Liver (tissue), 3 donors: ENCODE measurements around the gene DOC2B.
"Not testable (repeated sequence)": the region's sequence is repeated elsewhere in the genome, so short reads cannot be mapped to it uniquely, and the experiment has no call there.

Source experiments
- CTCF ChIP-seq: fragments of 150-350 bp; IDR thresholded peaks from 2 replicates; pipeline ENCODE4 v1.5.1; 2017; ENCODE audit warnings: improper control_type of control experiment, low read depth, low read length; ENCODE audit not compliant: missing input control
- FOXA1 ChIP-seq: IDR thresholded peaks from 2 replicates; pipeline ENCODE4 v1.6.1; 2016; ENCODE audit warnings: antibody characterized with exemption
- GABPA ChIP-seq, 2 donors: IDR thresholded peaks in 1 of 2; conservative IDR thresholded peaks in 1 of 2; 2 replicates each; pipeline ENCODE4 v1.6.1; 2016; ENCODE audit warnings: antibody characterized with exemption in 2 of 2, mild to moderate bottlenecking in 1 of 2, moderate library complexity in 1 of 2
- HNF4A ChIP-seq, 2 donors: conservative IDR thresholded peaks; 2 replicates each; pipeline ENCODE4 v1.6.1; 2016; ENCODE audit warnings: antibody characterized with exemption in 2 of 2, mild to moderate bottlenecking in 2 of 2
- JUND ChIP-seq, 2 donors: IDR thresholded peaks; 2 replicates each; pipeline ENCODE4 v1.6.1; 2016; ENCODE audit warnings: antibody characterized with exemption in 2 of 2
- RAD21 ChIP-seq, 2 donors: IDR thresholded peaks; 2 replicates each; pipeline ENCODE4 v1.6.1; 2016; ENCODE audit warnings: antibody characterized with exemption in 2 of 2, mild to moderate bottlenecking in 2 of 2
- RXRA ChIP-seq, 2 donors: IDR thresholded peaks; 2 replicates each; pipeline ENCODE4 v1.6.1; 2017 to 2018; ENCODE audit warnings: antibody characterized with exemption in 2 of 2, mild to moderate bottlenecking in 1 of 2
- SP1 ChIP-seq: IDR thresholded peaks from 2 replicates; pipeline ENCODE4 v1.6.1; 2018; ENCODE audit warnings: antibody characterized with exemption, mild to moderate bottlenecking
- YY1 ChIP-seq: IDR thresholded peaks from 2 replicates; pipeline ENCODE4 v1.6.1; 2016; ENCODE audit warnings: antibody characterized with exemption, mild to moderate bottlenecking
- TF ChIP-seq, protein P1 (sequence below): IDR thresholded peaks from 2 replicates; pipeline ENCODE4 v1.6.1; 2016; ENCODE audit warnings: antibody characterized with exemption
- TF ChIP-seq, protein P2 (sequence below): IDR thresholded peaks from 2 replicates; pipeline ENCODE4 v1.6.1; 2016; ENCODE audit warnings: antibody characterized with exemption
- donor health status: healthy.
- donor health status: healthy.

GRCh38 chr17:113111-113510 lies 68.3 kb downstream of the DOC2B start:
- not testable (repeated sequence) for TF ChIP-seq GABPA (IDR thresholded peaks at IDR 0.05 in 1 of 2, conservative IDR thresholded peaks at IDR 0.05 in 1 of 2); CTCF; SP1; HNF4A (conservative IDR thresholded peaks at IDR 0.05); JUND (IDR thresholded peaks at IDR 0.05); YY1; RAD21 (IDR thresholded peaks at IDR 0.05); FOXA1; RXRA (IDR thresholded peaks at IDR 0.05)
- TF ChIP-seq, protein P1, sequence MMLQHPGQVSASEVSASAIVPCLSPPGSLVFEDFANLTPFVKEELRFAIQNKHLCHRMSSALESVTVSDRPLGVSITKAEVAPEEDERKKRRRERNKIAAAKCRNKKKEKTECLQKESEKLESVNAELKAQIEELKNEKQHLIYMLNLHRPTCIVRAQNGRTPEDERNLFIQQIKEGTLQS: not testable (repeated sequence)
- TF ChIP-seq, protein P2, sequence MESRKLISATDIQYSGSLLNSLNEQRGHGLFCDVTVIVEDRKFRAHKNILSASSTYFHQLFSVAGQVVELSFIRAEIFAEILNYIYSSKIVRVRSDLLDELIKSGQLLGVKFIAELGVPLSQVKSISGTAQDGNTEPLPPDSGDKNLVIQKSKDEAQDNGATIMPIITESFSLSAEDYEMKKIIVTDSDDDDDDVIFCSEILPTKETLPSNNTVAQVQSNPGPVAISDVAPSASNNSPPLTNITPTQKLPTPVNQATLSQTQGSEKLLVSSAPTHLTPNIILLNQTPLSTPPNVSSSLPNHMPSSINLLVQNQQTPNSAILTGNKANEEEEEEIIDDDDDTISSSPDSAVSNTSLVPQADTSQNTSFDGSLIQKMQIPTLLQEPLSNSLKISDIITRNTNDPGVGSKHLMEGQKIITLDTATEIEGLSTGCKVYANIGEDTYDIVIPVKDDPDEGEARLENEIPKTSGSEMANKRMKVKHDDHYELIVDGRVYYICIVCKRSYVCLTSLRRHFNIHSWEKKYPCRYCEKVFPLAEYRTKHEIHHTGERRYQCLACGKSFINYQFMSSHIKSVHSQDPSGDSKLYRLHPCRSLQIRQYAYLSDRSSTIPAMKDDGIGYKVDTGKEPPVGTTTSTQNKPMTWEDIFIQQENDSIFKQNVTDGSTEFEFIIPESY: peak; percentile 55
